OCI-LY1 (cell line): ENCODE data around the gene SDR42E1.

ENCODE experiments used
- CTCF ChIP-seq: fragments of 200-600 bp; sonication (generic), shearing (Covaris generic); IDR thresholded peaks from 2 replicates; pipeline ENCODE4 v1.5.1; 2017; ENCODE audit warnings: mild to moderate bottlenecking, antibody characterized with exemption, low read length, moderate library complexity, mixed read lengths
- EZH2 ChIP-seq: fragments of 200-600 bp; sonication (generic), shearing (Covaris generic); IDR thresholded peaks from 2 replicates; pipeline ENCODE4 v1.8.0; 2017; ENCODE audit warnings: borderline replicate concordance, mixed run types, mild to moderate bottlenecking, antibody characterized with exemption, low read length, moderate library complexity, mixed read lengths

- TF ChIP-seq CTCF (no peak), EZH2 (no peak)
Observed at GRCh38 chr16:82041542-82041941, 30.3 kb upstream of the SDR42E1 start.
